Anterior cingulate cortex (tissue), 58 donors: ENCODE results near the gene TVP23C.

Experiments
- DNase-seq, 58 donors: peaks; one replicate each; lab custom pipeline; 2025; lab: John Stamatoyannopoulos, UW

TVP23C gene

GRCh38 chr17:15467592-15467991 lies 95.7 kb downstream of the TVP23C start, which contains the start of gene CDRT4:
Gene CDRT4, minus strand, starts transcription at chr17:15467621. Its CDS starts 27,383 bp downstream, at chr17:15440238.
- DNase-seq = no peak

- no peak for DNase-seq
These were observed 97.2 kb downstream of the TVP23C start for GRCh38 chr17:15466131-15466530.

- DNase-seq = no peak
These were observed 98.1 kb downstream of the TVP23C start for GRCh38 chr17:15465045-15465701.

GRCh38 chr17:15464231-15464985 lies 98.9 kb downstream of the TVP23C start:
- DNase-seq = peak in 21 of 58 donors; percentile 7 to 59 (median 23)

GRCh38 chr17:15462976-15463772 lies 100.1 kb downstream of the TVP23C start:
- peak in 23 of 58 donors; percentile 4 to 59 (median 21) for DNase-seq

- peak in 31 of 58 donors; percentile 21 to 85 (median 56) for DNase-seq
These were observed 105.6 kb downstream of the TVP23C start for GRCh38 chr17:15457723-15458094.

GRCh38 chr17:15456972-15457722 lies 106.1 kb downstream of the TVP23C start:
- DNase-seq = peak in 54 of 58 donors; percentile 25 to 86 (median 64)

- peak in 1 of 58 donors; percentile 15 for DNase-seq
These were observed 106.8 kb downstream of the TVP23C start for GRCh38 chr17:15456496-15456895.

GRCh38 chr17:15454346-15454745 lies 108.9 kb downstream of the TVP23C start:
- DNase-seq = no peak

GRCh38 chr17:15453782-15454181 lies 109.5 kb downstream of the TVP23C start:
- peak in 24 of 58 donors; percentile 6 to 80 (median 32) for DNase-seq

GRCh38 chr17:15453246-15453645 lies 110.0 kb downstream of the TVP23C start:
- peak in 1 of 58 donors; percentile 22 for DNase-seq

GRCh38 chr17:15452746-15453145 lies 110.5 kb downstream of the TVP23C start:
- DNase-seq = no peak
